ENCODE measurements around the gene GSTK1.

Gene GSTK1

DNA sequence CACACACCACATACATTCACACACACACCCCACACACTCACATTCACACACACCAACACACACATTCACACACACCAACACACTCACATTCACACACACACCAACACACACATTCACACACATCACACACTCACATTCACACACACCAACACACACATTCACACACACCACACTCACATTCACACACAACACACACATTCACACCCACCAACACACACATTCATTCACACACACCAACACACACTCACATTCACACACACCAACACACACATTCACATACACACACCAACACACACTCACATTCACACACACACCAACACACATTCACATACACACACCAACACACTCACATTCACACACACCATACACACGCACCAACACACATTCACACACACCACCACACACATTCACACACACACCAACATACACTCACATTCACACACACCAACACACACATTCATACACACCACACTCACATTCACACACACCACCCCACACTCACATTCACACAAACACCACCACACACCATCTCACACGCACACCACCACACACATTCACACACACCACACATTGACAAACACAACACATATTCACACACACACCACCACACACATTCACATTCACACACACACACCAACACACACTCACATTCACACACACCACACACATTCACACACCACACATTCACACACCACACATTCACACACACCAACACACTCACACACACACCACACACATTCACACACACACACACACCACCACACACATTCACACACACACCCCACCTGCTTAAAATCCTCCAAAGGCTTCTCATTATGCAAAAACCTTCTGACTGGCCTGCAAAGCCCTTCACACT is 32.4 kb upstream of the GSTK1 start:
- no peak overlapping the region for H3K4me3 ChIP-seq (replicated peaks; ENCODE audit: low read depth, low read length)
- DNase-seq (ENCODE audit: extremely low read depth, low read depth) = no peak
- TF ChIP-seq, protein P1, sequence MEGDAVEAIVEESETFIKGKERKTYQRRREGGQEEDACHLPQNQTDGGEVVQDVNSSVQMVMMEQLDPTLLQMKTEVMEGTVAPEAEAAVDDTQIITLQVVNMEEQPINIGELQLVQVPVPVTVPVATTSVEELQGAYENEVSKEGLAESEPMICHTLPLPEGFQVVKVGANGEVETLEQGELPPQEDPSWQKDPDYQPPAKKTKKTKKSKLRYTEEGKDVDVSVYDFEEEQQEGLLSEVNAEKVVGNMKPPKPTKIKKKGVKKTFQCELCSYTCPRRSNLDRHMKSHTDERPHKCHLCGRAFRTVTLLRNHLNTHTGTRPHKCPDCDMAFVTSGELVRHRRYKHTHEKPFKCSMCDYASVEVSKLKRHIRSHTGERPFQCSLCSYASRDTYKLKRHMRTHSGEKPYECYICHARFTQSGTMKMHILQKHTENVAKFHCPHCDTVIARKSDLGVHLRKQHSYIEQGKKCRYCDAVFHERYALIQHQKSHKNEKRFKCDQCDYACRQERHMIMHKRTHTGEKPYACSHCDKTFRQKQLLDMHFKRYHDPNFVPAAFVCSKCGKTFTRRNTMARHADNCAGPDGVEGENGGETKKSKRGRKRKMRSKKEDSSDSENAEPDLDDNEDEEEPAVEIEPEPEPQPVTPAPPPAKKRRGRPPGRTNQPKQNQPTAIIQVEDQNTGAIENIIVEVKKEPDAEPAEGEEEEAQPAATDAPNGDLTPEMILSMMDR (IDR thresholded peaks at IDR 0.05; ENCODE audit: low read depth, low read length, missing control alignments) = no peak

DNA sequence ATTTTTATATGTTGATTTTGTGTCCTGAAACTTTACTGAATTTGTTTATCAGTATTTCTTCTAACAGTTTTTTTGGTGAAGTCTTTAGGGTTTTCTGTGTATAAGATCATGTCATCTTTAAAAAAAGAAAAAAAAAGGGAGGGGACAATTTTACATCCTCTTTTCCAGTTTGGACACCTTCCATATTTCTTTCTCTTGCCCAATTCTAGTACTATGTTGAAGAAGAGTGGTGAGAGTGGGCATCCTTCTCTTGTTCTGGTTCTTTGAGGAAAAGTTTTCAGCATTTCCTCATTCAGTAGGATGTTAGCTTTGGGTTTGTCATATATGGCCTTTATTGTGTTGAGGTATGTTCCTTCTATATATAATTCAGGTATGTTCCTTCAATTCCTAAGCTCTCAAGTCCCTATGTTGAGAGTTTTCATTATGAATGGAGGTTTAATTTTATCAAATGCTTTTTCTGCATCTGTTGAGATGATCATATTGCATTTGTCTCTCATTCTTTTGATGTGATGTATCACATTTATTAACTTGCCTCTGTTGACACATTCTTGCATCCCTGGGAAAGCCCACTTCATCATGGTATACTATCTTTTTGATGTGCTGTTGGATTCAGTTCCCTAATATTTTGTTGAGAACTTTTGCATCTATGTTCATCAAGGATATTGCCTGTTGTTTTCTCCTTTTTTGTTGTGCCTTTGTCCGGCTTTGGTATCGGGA is 29.3 kb upstream of the GSTK1 start:
- H3K4me3 ChIP-seq (replicated peaks; ENCODE audit: low read depth, low read length) = no peak overlapping the region
- no peak for DNase-seq (ENCODE audit: extremely low read depth, low read depth)
- TF ChIP-seq, protein P1 (IDR thresholded peaks at IDR 0.05; ENCODE audit: low read depth, low read length, missing control alignments) = no peak

DNA sequence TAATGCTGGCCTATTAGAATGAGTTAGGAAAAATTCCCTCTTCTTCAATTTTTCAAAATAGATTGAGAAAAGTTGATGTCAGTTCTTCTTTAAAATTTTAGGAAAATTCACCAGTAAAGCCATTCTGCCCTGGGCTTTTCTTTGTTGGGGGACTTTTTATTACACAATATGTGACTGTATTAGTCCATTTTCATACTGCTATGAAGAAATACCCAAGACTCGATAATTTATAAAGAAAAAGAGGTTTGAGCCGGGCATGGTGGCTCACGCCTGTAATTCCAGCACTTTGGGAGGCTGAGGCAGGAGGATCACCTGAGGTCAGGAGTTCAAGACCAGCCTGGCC is 28.7 kb upstream of the GSTK1 start:
- no peak overlapping the region for H3K4me3 ChIP-seq (replicated peaks; ENCODE audit: low read depth, low read length)
- DNase-seq (ENCODE audit: extremely low read depth, low read depth) = no peak
- TF ChIP-seq, protein P1 (IDR thresholded peaks at IDR 0.05; ENCODE audit: low read depth, low read length, missing control alignments) = no peak

DNA sequence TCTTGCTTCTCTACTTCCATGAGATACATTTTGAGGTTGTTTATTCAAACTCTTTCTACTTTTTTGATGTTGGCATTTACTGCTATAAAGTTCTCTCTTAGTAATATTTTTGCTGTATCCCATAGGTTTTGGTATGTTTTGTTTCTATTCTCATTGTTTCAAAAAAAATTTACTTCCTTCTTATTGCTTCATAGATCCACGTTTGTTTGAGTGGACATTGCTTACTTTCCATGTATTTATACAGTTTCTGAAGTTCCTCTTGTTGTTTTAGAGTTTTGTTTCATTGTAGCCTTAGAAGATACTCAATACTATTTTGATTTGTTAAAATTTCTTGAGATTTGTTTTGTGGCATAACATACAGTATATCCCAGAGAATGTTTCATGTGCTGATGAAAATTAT is 27.7 kb upstream of the GSTK1 start:
- TF ChIP-seq, protein P1 (IDR thresholded peaks at IDR 0.05; ENCODE audit: low read depth, low read length, missing control alignments) = no peak
- no peak for DNase-seq (ENCODE audit: extremely low read depth, low read depth)
- no peak overlapping the region for H3K4me3 ChIP-seq (replicated peaks; ENCODE audit: low read depth, low read length)

DNA sequence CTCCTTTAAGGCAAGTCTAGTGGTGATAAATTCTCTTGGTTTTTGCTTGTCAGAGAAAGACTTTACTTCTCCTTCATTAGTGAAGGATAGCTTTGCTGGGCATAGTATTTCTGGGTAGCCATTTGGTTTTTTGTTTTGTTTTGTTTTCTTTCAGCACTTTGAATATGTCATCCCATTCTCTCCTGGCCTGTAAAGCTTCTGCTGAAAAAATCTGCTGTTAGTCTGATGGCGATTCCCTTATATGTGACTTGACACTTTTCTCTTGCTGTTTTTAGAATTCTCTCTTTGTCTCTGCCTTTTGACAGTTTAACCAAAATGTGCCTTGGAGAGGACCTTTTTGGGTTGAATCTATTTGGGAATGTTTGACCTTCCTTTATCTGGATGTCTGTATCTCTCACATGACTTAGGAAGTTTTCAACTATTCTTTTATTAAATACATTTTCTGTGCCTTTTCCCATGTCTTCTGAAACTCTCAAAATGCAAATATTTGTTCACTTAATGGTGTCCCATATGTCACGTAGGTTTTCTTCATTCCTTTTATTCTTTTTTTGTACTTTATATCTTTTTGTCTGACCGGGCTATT is 26.7 kb upstream of the GSTK1 start:
- DNase-seq (ENCODE audit: extremely low read depth, low read depth) = no peak
- H3K4me3 ChIP-seq (replicated peaks; ENCODE audit: low read depth, low read length) = no peak overlapping the region
- TF ChIP-seq, protein P1 (IDR thresholded peaks at IDR 0.05; ENCODE audit: low read depth, low read length, missing control alignments) = no peak

DNA sequence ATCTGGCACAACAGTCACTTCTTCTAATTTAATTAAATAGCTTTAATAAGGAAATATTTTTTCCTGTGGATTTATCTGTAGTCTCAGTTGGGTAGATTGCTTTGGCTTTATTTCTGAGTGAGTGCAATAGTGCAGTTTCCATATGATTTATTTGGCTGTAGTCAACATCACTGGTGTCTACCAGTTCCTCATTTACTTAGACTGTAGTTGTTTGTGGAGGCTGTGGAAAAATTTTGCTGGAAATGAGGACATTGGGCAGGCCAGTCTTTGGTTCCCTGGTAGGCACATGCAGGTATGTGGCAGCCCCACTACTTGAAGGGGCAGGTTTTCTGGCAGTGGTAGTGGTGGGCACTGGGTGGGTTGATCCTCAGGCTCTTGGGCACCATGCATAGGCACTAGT is 25.9 kb upstream of the GSTK1 start:
- H3K4me3 ChIP-seq (replicated peaks; ENCODE audit: low read depth, low read length) = no peak overlapping the region
- TF ChIP-seq, protein P1 (IDR thresholded peaks at IDR 0.05; ENCODE audit: low read depth, low read length, missing control alignments) = no peak
- DNase-seq (ENCODE audit: extremely low read depth, low read depth) = no peak
